Prostate gland (tissue), 2 donors: ENCODE results near the gene RHBDL2.

Experiments
- CTCF ChIP-seq, 4 experiments: fragments of 200-600 bp in 2 of 4; fragments of 450-650 bp in 2 of 4; sonication (generic) in 2 of 4; IDR thresholded peaks; 1 replicate in 3 of 4; 2 replicates in 1 of 4; pipeline ENCODE4 v1.5.1; 2016 to 2019; ENCODE audit warnings: antibody characterized with exemption in 4 of 4, mild to moderate bottlenecking in 2 of 4, moderate library complexity in 2 of 4
- POLR2AphosphoS5 ChIP-seq: sonication (generic); formaldehyde crosslinking; IDR thresholded peaks from one replicate; pipeline ENCODE4 v1.6.1; 2017; ENCODE audit warnings: antibody characterized with exemption

- TF ChIP-seq POLR2AphosphoS5 = no peak
- TF ChIP-seq CTCF (IDR thresholded peaks at IDR 0.05) = no peak
Observed at GRCh38 chr1:38872401-38873026, 69.1 kb downstream of the RHBDL2 start.
